Measurements from ENCODE around the gene FTCDNL1. TPM values are rescaled to one million over a fixed set of nuclear protein-coding genes. Genes with fewer than 3 reads are reported as not detected.

FTCDNL1 gene
- total RNA-seq, 3 donors from 2014 or later: 2.1 to 5.1 (median 2.3) TPM

- intact Hi-C loops (cut with DNase I, micrococcal nuclease): no loop called here
- Histone ChIP-seq H3K36me3 (ENCODE audit: low read depth) (no peaks in the 10 kb centered on the region), H3K9me3 (no peaks in the 10 kb centered on the region), H3K4me3 (no peak overlapping the region), H3K4me1 (ENCODE audit: low read depth) (peaks cover 14% of the 10 kb centered on the region)
- DNase-seq (no peak), ATAC-seq (no peak)
- no peak for TF ChIP-seq CTCF (IDR thresholded peaks at IDR 0.05)
Observed at GRCh38 chr2:199734651-199735050, 116.3 kb downstream of the FTCDNL1 start.

GRCh38 chr2:199734011-199734410 lies 117.0 kb downstream of the FTCDNL1 start:
- TF ChIP-seq CTCF (IDR thresholded peaks at IDR 0.05): no peak
- intact Hi-C loops (cut with DNase I, micrococcal nuclease): no loop called here
- Histone ChIP-seq H3K36me3 (ENCODE audit: low read depth) (no peaks in the 10 kb centered on the region), H3K4me1 (ENCODE audit: low read depth) (peaks cover 9% of the 10 kb centered on the region), H3K4me3 (no peak overlapping the region), H3K9me3 (no peaks in the 10 kb centered on the region)
- no peak for DNase-seq
- ATAC-seq: no peak

GRCh38 chr2:199727801-199728200 lies 123.2 kb downstream of the FTCDNL1 start:
- H3K4me3 ChIP-seq: no peak overlapping the region
- TF ChIP-seq CTCF (IDR thresholded peaks at IDR 0.05): no peak
- H3K9me3 ChIP-seq: no peaks in the 10 kb centered on the region
- no peaks in the 10 kb centered on the region for H3K4me1 ChIP-seq (ENCODE audit: low read depth)
- no peak for ATAC-seq
- intact Hi-C loops (cut with DNase I, micrococcal nuclease): no loop called here
- H3K36me3 ChIP-seq (ENCODE audit: low read depth): no peaks in the 10 kb centered on the region
- no peak for DNase-seq

GRCh38 chr2:199727306-199727705 lies 123.7 kb downstream of the FTCDNL1 start:
- intact Hi-C loops (cut with DNase I, micrococcal nuclease): no loop called here

GRCh38 chr2:199718074-199718473 lies 132.9 kb downstream of the FTCDNL1 start:
- Histone ChIP-seq H3K36me3 (ENCODE audit: low read depth) (no peaks in the 10 kb centered on the region), H3K4me3 (no peak overlapping the region), H3K9me3 (no peaks in the 10 kb centered on the region), H3K4me1 (ENCODE audit: low read depth) (no peaks in the 10 kb centered on the region)
- no peak for DNase-seq
- no peak for TF ChIP-seq CTCF (IDR thresholded peaks at IDR 0.05)
- ATAC-seq: no peak
- intact Hi-C loops (cut with DNase I, micrococcal nuclease): no loop called here

More at GRCh38 chr2:199727306-199727705, 123.7 kb downstream of the FTCDNL1 start:
- Histone ChIP-seq H3K4me3 (no peak overlapping the region), H3K9me3 (no peaks in the 10 kb centered on the region), H3K36me3 (ENCODE audit: low read depth) (no peaks in the 10 kb centered on the region), H3K4me1 (ENCODE audit: low read depth) (no peaks in the 10 kb centered on the region)
- ATAC-seq: no peak
- no peak for TF ChIP-seq CTCF (IDR thresholded peaks at IDR 0.05)
- no peak for DNase-seq

GRCh38 chr2:199717587-199717907 lies 133.4 kb downstream of the FTCDNL1 start:
- ATAC-seq (no peak), DNase-seq (no peak)
- Histone ChIP-seq H3K4me3 (no peak overlapping the region), H3K36me3 (ENCODE audit: low read depth) (no peaks in the 10 kb centered on the region), H3K9me3 (no peaks in the 10 kb centered on the region), H3K4me1 (ENCODE audit: low read depth) (no peaks in the 10 kb centered on the region)
- intact Hi-C loops (cut with DNase I, micrococcal nuclease): no loop called here
- TF ChIP-seq CTCF (IDR thresholded peaks at IDR 0.05): no peak
